ENCODE measurements around the gene ANKRD60.

The ANKRD60 gene

DNA sequence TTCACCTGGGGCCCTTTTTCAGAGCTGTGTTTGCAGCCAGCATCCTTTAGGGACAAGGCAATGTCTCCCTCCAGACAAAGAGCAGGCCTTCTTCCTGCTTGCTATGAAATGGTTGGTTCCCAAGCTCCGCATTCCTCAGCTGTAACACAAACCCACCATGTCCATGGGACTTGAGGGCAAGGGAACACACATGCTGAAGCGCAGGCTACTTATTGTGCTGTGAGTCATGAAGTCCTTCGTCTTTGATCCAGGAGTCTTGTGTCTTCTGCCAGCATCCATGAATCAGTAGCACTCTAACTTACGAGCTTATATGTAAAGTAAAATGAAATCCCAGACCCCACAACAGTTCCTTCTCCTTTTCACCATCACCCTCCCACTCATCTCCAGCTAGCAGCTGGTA is 59.0 kb downstream of the ANKRD60 start:
- in situ Hi-C loops (cut with HindIII; ENCODE audit: low sequenced_read_pairs), result no loop called here

DNA sequence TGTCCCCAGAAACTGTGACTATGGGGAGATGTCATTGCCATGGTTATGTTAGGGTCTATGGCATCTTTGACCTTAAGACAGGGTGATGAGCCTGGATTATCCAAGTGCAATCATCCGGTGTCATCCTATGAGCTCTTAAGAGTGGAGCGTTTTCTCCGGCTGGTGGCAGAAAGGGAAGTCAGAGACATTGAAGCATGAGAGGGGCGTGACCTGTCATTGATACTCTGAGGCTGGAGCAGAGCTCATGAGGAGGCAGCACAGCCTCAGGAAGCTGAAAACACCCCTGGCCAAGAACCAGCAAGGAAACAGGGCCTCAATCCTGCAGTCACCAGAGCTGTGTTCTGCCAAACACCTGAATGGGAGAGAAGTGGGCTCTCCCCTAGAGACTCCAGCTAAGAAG is 59.6 kb downstream of the ANKRD60 start:
- in situ Hi-C loops (cut with HindIII; ENCODE audit: low sequenced_read_pairs), result no loop called here

DNA sequence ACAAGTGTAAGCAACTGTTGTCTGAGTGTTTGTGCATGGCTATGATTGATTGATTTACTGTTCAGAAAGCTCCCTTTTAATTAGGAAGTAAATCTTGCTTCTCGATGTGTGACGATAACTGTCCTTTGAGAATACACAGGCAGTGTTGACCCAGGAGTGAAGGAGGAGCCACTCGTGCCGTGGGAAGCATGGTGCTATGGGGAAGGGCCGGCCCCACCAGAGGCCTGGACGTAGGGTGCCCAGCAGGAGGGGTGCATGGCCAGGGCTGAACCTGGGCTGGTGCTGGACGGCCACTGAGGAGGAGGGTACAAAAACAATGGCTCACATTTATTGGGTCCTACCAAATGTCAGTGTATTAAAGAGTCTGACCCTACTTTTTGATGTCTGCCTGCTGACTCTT is 60.7 kb downstream of the ANKRD60 start:
- in situ Hi-C loops (cut with HindIII; ENCODE audit: low sequenced_read_pairs), result no loop called here
